ENCODE data around the gene NPDC1.
A peak's percentile ranks its signal among the peaks of the same experiment; 100 is the strongest.

Gene NPDC1

GRCh38 chr9:137055385-137056364, 9.7 kb upstream of the NPDC1 start:
- DNase-seq: no peak

- no peak for DNase-seq
These were observed 9.0 kb upstream of the NPDC1 start for GRCh38 chr9:137054932-137055384.

GRCh38 chr9:137053944-137054931, 8.3 kb upstream of the NPDC1 start, which contains the start of gene ENTPD2:
TSS of gene ENTPD2 (minus strand) at chr9:137054061. CDS start at chr9:137053997, 64 bp downstream.
- DNase-seq: peak; percentile 33

GRCh38 chr9:137052998-137053943, 7.3 kb upstream of the NPDC1 start:
- DNase-seq: no peak

- DNase-seq: no peak
These were observed 6.3 kb upstream of the NPDC1 start for GRCh38 chr9:137052293-137052692.

GRCh38 chr9:137051145-137051724, 5.3 kb upstream of the NPDC1 start:
- DNase-seq: no peak

GRCh38 chr9:137050570-137050969, 4.6 kb upstream of the NPDC1 start:
- no peak for DNase-seq

GRCh38 chr9:137049544-137050449, 3.8 kb upstream of the NPDC1 start:
- DNase-seq: peak; percentile 58

- no peak for DNase-seq
These were observed 2.9 kb upstream of the NPDC1 start for GRCh38 chr9:137048655-137049543.

GRCh38 chr9:137045294-137046087, 486 bp downstream of the NPDC1 start:
- no peak for DNase-seq

GRCh38 chr9:137044502-137045177, 1.3 kb downstream of the NPDC1 start:
- DNase-seq: no peak

- no peak for DNase-seq
These were observed 1.9 kb downstream of the NPDC1 start for GRCh38 chr9:137044037-137044436.

- DNase-seq: no peak
These were observed 2.9 kb downstream of the NPDC1 start for GRCh38 chr9:137042751-137043727.

GRCh38 chr9:137041124-137041523, 4.9 kb downstream of the NPDC1 start:
- no peak for DNase-seq

- no peak for DNase-seq
These were observed 5.4 kb downstream of the NPDC1 start for GRCh38 chr9:137040568-137040967.

GRCh38 chr9:137039611-137040366, 6.2 kb downstream of the NPDC1 start:
- DNase-seq: no peak
